H1 (cell line): ENCODE data around the gene RHOBTB1.

Experiments used
- BACH1 ChIP-seq: IDR thresholded peaks from 2 replicates; pipeline ENCODE4 v1.6.1; 2012; ENCODE audit warnings: low read length, improper control_type of control experiment
- CEBPB ChIP-seq: IDR thresholded peaks from 2 replicates; pipeline ENCODE4 v1.6.1; 2012; ENCODE audit warnings: low read depth, low read length
- EZH2 ChIP-seq: fragments of 200-600 bp; sonication (generic); IDR thresholded peaks from 2 replicates; pipeline ENCODE4 v1.7.1; 2012; ENCODE audit warnings: low read depth, mild to moderate bottlenecking, moderate library complexity, low read length, inconsistent platforms; ENCODE audit not compliant: severe bottlenecking
- POLR2A ChIP-seq, 2 experiments: IDR thresholded peaks; 1 replicate in 1 of 2; 2 replicates in 1 of 2; pipeline ENCODE4 v1.6.1; 2011; ENCODE audit warnings: low read depth in 2 of 2, low read length in 2 of 2, mild to moderate bottlenecking in 2 of 2; ENCODE audit errors: control extremely low read depth in 1 of 2
- POLR2AphosphoS5 ChIP-seq: IDR thresholded peaks from 2 replicates; pipeline ENCODE4 v1.6.1; 2011; ENCODE audit warnings: low read depth, low read length
- TEAD4 ChIP-seq: IDR thresholded peaks from 2 replicates; pipeline ENCODE4 v1.6.1; 2012; ENCODE audit warnings: low read depth, low read length, inconsistent platforms, mixed read lengths

GRCh38 chr10:60985951-60986350 lies 42.0 kb upstream of the RHOBTB1 start:
- TF ChIP-seq CEBPB (no peak), TEAD4 (no peak), POLR2A (IDR thresholded peaks at IDR 0.05; ENCODE audit: control extremely low read depth in 1 of 2, low read depth in 2 of 2, low read length in 2 of 2) (no peak), BACH1 (no peak), POLR2AphosphoS5 (no peak), EZH2 (no peak)
